ENCODE results near the gene PLXNA4. TPM values are rescaled to one million over a fixed set of nuclear protein-coding genes. Genes with fewer than 3 reads are reported as not detected.
A peak's percentile ranks its signal among the peaks of the same experiment; 100 is the strongest.

Gene PLXNA4
- total RNA-seq, 1 donor from 2014 or later, result 21.7 TPM

- Mint-ChIP-seq H3K9me3 (no peaks in the 10 kb centered on the region), H3K27ac (ENCODE audit: unreplicated experiment) (peak overlapping the region; percentile 52), H3K4me3 (no peak overlapping the region), H3K27me3 (ENCODE audit: low read depth) (no peaks in the 10 kb centered on the region), H3K4me1 (peaks cover 15% of the 10 kb centered on the region), H3K36me3 (ENCODE audit: low read depth) (no peaks in the 10 kb centered on the region)
- no peak for DNase-seq (ENCODE audit: low read depth, low spot score)
- TF ChIP-seq CTCF (conservative IDR thresholded peaks at IDR 0.05), result no peak
Measured at GRCh38 chr7:132142006-132142405, 434.3 kb downstream of the PLXNA4 start.

GRCh38 chr7:132141109-132141508 is 435.2 kb downstream of the PLXNA4 start:
- Mint-ChIP-seq H3K4me3 (no peak overlapping the region), H3K36me3 (ENCODE audit: low read depth) (no peaks in the 10 kb centered on the region), H3K27ac (ENCODE audit: unreplicated experiment) (no peak overlapping the region), H3K4me1 (peaks cover 15% of the 10 kb centered on the region), H3K27me3 (ENCODE audit: low read depth) (no peaks in the 10 kb centered on the region), H3K9me3 (no peaks in the 10 kb centered on the region)
- no peak for TF ChIP-seq CTCF (conservative IDR thresholded peaks at IDR 0.05)
- DNase-seq (ENCODE audit: low read depth, low spot score), result no peak

GRCh38 chr7:132140341-132140740 is 435.9 kb downstream of the PLXNA4 start:
- peak overlapping the region; percentile 37 for H3K27ac Mint-ChIP-seq (ENCODE audit: unreplicated experiment)
- H3K36me3 Mint-ChIP-seq (ENCODE audit: low read depth), result no peaks in the 10 kb centered on the region

GRCh38 chr7:132138817-132139216 is 437.5 kb downstream of the PLXNA4 start:
- DNase-seq (ENCODE audit: low read depth, low spot score), result no peak
- TF ChIP-seq CTCF (conservative IDR thresholded peaks at IDR 0.05), result no peak
- H3K36me3 Mint-ChIP-seq (ENCODE audit: low read depth), result no peaks in the 10 kb centered on the region
- H3K9me3 Mint-ChIP-seq, result no peaks in the 10 kb centered on the region
- no peak overlapping the region for H3K27ac Mint-ChIP-seq (ENCODE audit: unreplicated experiment)
- peaks cover 10% of the 10 kb centered on the region for H3K4me1 Mint-ChIP-seq
- H3K27me3 Mint-ChIP-seq (ENCODE audit: low read depth), result no peaks in the 10 kb centered on the region
- no peak overlapping the region for H3K4me3 Mint-ChIP-seq

More at GRCh38 chr7:132140341-132140740, 435.9 kb downstream of the PLXNA4 start:
- no peak for DNase-seq (ENCODE audit: low read depth, low spot score)
- peaks cover 12% of the 10 kb centered on the region for H3K4me1 Mint-ChIP-seq
- H3K27me3 Mint-ChIP-seq (ENCODE audit: low read depth), result no peaks in the 10 kb centered on the region
- no peak overlapping the region for H3K4me3 Mint-ChIP-seq
- no peaks in the 10 kb centered on the region for H3K9me3 Mint-ChIP-seq
- no peak for TF ChIP-seq CTCF (conservative IDR thresholded peaks at IDR 0.05)

GRCh38 chr7:132137681-132138080 is 438.6 kb downstream of the PLXNA4 start:
- no peaks in the 10 kb centered on the region for H3K36me3 Mint-ChIP-seq (ENCODE audit: low read depth)
- H3K4me1 Mint-ChIP-seq, result peaks cover 10% of the 10 kb centered on the region

More at GRCh38 chr7:132137681-132138080, 438.6 kb downstream of the PLXNA4 start:
- no peak for TF ChIP-seq CTCF (conservative IDR thresholded peaks at IDR 0.05)
- Mint-ChIP-seq H3K4me3 (no peak overlapping the region), H3K27ac (ENCODE audit: unreplicated experiment) (no peak overlapping the region), H3K9me3 (no peaks in the 10 kb centered on the region), H3K27me3 (ENCODE audit: low read depth) (no peaks in the 10 kb centered on the region)
- DNase-seq (ENCODE audit: low read depth, low spot score), result no peak
